NCI-H2081 (cell line): ENCODE results near the gene PDLIM3.
"Not testable (repeated sequence)": the region's sequence is repeated elsewhere in the genome, so short reads cannot be mapped to it uniquely, and the experiment has no call there.

Experiments
- DNase-seq, 2 experiments: peaks; one replicate each; lab custom pipeline; 2025; lab: John Stamatoyannopoulos, UW

The PDLIM3 gene

GRCh38 chr4:185520119-185520518, 15.2 kb downstream of the PDLIM3 start:
- no peak for DNase-seq

GRCh38 chr4:185518494-185518893, 16.8 kb downstream of the PDLIM3 start:
- no peak for DNase-seq

GRCh38 chr4:185518069-185518468, 17.2 kb downstream of the PDLIM3 start:
- no peak for DNase-seq

GRCh38 chr4:185515248-185515647, 20.1 kb downstream of the PDLIM3 start:
- DNase-seq, result no peak

- no peak for DNase-seq
Measured at GRCh38 chr4:185514182-185514697, 21.1 kb downstream of the PDLIM3 start.

GRCh38 chr4:185513489-185514181, 21.7 kb downstream of the PDLIM3 start:
- DNase-seq, result no peak

GRCh38 chr4:185512516-185512915, 22.8 kb downstream of the PDLIM3 start:
- no peak for DNase-seq

- DNase-seq, result not testable (repeated sequence)
Measured at GRCh38 chr4:185511243-185511642, 24.1 kb downstream of the PDLIM3 start.

- DNase-seq, result no peak
Measured at GRCh38 chr4:185510806-185511205, 24.5 kb downstream of the PDLIM3 start.

GRCh38 chr4:185508181-185508580, 27.1 kb downstream of the PDLIM3 start:
- DNase-seq, result peak in 1 of 2 experiments; percentile 56

- DNase-seq, result no peak
Measured at GRCh38 chr4:185506422-185506821, 28.9 kb downstream of the PDLIM3 start.

- peak in 1 of 2 experiments; percentile 17 for DNase-seq
Measured at GRCh38 chr4:185504098-185505047, 30.9 kb downstream of the PDLIM3 start.

- no peak for DNase-seq
Measured at GRCh38 chr4:185502386-185502785, 32.9 kb downstream of the PDLIM3 start.

- DNase-seq, result no peak
Measured at GRCh38 chr4:185500576-185500975, 34.7 kb downstream of the PDLIM3 start.

- no peak for DNase-seq
Measured at GRCh38 chr4:185500035-185500434, 35.3 kb downstream of the PDLIM3 start.

- DNase-seq, result no peak
Measured at GRCh38 chr4:185488650-185489049, 46.7 kb downstream of the PDLIM3 start.

GRCh38 chr4:185481401-185481800, 53.9 kb downstream of the PDLIM3 start:
- no peak for DNase-seq

GRCh38 chr4:185480016-185480732, 55.1 kb downstream of the PDLIM3 start:
- DNase-seq, result no peak

GRCh38 chr4:185479507-185479971, 55.8 kb downstream of the PDLIM3 start:
- no peak for DNase-seq

- DNase-seq, result no peak
Measured at GRCh38 chr4:185473247-185473646, 62.1 kb downstream of the PDLIM3 start.

- no peak for DNase-seq
Measured at GRCh38 chr4:185472103-185472542, 63.2 kb downstream of the PDLIM3 start.
